CD4-positive, alpha-beta T cell treated with Interleukin-17A for 1 hour (primary cell): ENCODE measurements around the gene IQUB.
"Not testable (repeated sequence)": the region's sequence is repeated elsewhere in the genome, so short reads cannot be mapped to it uniquely, and the experiment has no call there.

Source experiments
- DNase-seq: peaks from one replicate; pipeline ENCODE4 v3.0.0-alpha.2; 2020

IQUB gene

DNA sequence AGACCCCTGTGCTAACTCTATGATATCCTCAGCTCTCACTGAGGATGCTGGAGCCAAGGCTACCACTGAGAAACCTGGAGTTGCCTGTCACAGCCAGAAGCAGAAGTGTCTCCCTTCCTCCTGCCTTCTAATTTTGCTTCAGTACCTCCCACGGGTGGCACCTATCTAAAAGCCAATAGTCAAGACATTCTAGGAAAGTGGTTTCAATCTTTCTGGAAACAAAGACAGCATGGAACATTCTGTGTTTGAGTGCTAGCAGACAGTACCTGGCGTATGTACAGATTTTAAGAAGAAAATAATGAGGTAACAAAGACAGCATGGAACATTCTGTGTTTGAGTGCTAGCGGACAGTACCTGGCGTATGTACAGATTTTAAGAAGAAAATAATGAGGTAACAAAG is 126.4 kb downstream of the IQUB start:
- DNase-seq: not testable (repeated sequence)
